NT2/D1 (cell line): Measurements from ENCODE around the gene HABP2.

Experiments
- SUZ12 ChIP-seq: IDR thresholded peaks from 2 replicates; pipeline ENCODE4 v1.6.1; 2011; ENCODE audit not compliant: insufficient read length, insufficient read depth; ENCODE audit errors: extremely low read depth
- YY1 ChIP-seq: IDR thresholded peaks from 2 replicates; pipeline ENCODE4 v1.6.1; 2011; ENCODE audit not compliant: insufficient read length, insufficient read depth

- TF ChIP-seq YY1 (no peak), SUZ12 (no peak)
These were observed 18.4 kb upstream of the HABP2 start for GRCh38 chr10:113534423-113534822.
